ENCODE results near the gene HHAT.
"Not testable (repeated sequence)": the region's sequence is repeated elsewhere in the genome, so short reads cannot be mapped to it uniquely, and the experiment has no call there.

The HHAT gene

DNA sequence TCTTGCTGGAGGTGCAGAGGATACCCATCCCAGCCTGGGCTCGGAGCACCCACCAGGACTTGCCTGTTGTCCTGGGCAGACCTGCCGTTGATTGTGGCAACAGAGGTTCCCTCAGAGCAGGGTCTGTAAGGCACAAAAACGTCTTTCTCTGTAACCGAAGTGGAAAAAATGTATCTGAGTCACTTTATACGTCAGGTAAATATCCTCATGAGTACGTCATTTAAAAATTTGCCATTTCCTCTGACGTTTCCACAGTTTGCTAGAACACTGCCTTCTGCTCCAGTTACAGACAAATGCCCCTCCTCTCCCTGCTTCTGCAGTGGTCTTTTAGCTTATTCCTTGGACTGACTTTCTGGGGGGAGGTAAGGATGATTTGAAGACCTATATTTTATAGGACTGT, 326.8 kb downstream of the HHAT start:
- DNase-seq, result no peak

DNA sequence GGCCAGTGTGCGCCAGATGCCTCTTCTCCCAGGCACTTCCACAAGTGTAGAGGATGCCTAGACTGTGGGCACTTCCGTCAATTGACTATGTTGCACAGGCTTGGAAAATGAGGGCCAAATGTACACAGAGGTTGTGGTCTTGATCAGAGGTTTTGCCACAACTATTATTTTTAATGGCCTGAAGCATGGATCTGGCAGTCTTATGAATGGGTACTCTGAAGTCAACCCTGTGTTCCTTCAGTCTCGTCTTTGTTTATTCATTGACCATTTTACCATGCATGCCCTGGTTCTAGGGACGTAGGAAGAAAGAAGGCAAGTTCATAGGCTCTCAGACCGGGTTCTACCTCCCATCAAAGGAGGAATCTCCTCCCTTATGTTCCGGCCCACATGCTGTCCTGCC, 329.1 kb downstream of the HHAT start:
- DNase-seq, result no peak

GRCh38 chr1:210661520-210661919, 332.8 kb downstream of the HHAT start:
- not testable (repeated sequence) for DNase-seq

GRCh38 chr1:210662291-210663050, 333.8 kb downstream of the HHAT start:
- DNase-seq, result no peak

- no peak for DNase-seq
Measured at GRCh38 chr1:210663730-210664573, 335.2 kb downstream of the HHAT start.

GRCh38 chr1:210669951-210670350, 341.2 kb downstream of the HHAT start:
- no peak for DNase-seq

- DNase-seq, result no peak
Measured at GRCh38 chr1:210674151-210674550, 345.4 kb downstream of the HHAT start.

DNA sequence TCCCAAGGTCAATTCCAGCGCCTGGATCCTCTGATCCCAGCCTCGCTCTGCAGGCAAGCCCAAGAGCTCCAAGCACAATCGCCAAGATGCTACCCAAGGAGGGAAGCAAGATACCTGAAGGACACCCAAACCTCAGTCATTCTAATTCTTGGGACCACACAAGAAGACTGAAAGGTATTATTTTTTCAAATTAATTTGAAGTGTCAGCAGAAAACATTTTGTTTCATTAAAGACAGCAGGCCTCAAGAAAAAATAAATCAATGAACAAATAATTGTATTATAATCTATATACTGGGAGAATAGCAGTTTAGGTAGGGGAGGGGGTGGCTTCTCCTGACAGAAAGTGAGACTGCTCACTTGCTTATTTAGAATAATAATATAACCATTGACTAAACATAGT, 347.8 kb downstream of the HHAT start:
- DNase-seq, result no peak

DNA sequence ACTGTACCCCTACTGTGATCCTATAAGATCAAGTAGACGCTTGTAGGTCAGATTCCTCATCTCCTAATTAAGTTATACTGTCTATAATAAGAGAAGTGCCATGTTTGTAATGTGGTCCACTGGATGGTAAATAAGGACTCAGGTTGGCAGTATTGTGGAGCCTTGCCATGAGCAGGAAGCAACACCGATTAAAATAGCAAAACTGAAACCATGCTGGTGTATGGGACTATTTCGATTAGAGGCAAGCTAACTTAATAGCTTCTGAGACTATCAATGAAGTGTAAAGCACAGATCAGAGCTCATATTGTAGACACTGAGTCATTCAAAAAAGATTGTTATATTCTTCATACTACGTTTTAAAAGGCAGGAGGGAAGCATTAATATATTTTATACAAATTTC, 348.8 kb downstream of the HHAT start:
- DNase-seq, result no peak

DNA sequence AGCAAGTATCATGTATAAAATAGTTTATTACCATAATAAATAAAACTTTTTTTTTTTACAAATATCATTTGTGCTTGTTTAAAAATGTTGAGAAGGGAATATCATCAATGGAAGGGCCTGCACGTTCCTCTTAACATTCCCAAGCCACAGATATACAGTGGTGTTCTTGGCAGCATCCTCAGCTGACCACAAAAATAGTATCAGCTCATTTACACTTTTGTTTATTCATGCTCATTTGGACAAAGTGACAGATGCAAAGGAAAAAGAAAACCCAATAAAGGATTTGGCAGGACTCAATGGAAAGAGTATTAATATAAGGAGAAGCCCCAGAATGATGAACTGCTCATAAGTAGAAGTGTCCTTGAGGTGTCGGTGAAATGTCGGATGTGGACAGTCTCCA, 349.6 kb downstream of the HHAT start:
- no peak for DNase-seq

DNA sequence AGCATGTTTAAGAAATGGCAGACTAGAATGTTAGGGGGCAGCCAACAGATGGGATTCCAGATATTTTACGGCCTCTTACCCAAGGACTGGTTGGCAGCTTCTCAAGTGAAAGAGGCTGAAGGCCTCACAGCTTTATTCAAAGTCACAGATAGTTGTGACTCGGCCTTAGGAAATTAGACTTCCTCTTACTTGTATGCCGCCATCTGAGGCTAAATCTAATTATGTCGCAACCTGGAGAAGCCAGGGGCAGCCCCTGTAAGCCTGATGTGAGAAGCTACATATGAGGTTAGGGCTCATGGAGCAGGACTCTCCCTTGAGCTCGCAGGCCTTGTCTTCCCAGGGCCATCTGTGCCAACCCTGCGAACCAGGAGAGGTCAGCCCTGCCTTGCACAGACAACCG, 352.5 kb downstream of the HHAT start:
- DNase-seq, result no peak

DNA sequence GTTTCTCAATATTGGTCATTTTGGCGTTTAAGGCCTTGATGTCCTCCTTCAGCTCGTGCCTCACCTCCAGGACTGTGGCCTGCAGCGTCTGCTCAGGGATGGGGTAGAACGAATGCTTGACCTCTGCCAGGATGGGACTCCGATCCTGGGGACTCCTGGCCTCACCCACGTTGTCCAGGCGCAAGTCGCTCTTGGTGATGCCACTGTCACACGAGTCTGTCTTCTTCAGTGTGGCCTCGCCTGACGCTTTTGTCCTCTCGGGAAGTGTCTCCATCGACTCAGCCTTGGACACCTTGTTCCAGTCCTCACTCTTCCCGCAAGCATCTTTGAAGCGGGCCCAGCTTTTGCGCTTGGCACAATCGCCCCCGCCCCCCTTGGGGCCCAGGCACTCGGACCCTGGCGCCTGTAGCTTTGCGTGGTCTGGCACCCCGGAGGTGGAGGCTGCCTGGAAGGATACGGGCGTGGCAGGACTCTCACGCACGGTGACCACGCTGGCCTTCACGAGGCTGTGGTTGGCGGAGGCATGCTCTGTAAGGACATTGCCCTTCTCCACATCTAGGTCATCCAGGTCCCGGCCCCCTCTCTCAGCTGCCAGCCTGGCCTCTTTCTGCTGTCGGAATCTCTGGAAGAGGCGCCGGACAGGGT, 354.8 kb downstream of the HHAT start:
- no peak for DNase-seq

- DNase-seq, result no peak
Measured at GRCh38 chr1:210684466-210685294, 356.0 kb downstream of the HHAT start.

GRCh38 chr1:210685295-210685650, 356.6 kb downstream of the HHAT start:
- no peak for DNase-seq

GRCh38 chr1:210686841-210687240, 358.1 kb downstream of the HHAT start:
- no peak for DNase-seq

DNA sequence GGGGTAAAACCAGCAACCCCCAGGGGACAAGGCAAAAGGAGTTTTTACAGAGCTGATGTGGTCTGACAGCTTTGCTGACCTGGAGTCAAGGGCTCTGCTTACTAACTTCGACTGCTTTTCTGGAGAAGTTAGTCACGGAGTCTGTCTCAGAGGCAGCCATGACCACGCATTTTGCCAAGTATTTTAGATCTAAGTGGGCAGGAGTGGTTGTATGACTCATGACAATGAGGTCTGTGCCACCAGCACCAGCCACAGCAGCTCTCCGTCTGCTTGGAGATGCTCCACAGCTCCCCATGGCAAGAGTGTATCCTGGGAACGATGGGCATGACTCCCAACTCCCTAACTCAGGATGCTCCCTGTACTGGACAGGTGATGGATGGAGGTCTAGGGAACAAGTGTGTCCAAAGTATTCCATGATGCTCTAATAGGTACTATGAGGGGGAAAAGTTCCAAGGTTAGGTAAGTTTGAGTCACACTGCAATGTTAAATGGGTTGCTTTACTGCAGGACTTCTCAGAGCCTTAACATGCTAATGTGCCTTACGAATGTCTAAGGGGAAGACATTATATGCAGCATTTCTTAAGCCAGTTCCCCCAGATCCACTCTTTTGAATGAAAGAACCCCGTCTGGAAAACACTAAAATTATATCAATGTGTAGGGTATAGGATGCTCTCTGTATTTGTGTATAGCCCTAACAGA, 359.0 kb downstream of the HHAT start:
- no peak for DNase-seq

GRCh38 chr1:210688512-210689234, 360.0 kb downstream of the HHAT start:
- no peak for DNase-seq

DNA sequence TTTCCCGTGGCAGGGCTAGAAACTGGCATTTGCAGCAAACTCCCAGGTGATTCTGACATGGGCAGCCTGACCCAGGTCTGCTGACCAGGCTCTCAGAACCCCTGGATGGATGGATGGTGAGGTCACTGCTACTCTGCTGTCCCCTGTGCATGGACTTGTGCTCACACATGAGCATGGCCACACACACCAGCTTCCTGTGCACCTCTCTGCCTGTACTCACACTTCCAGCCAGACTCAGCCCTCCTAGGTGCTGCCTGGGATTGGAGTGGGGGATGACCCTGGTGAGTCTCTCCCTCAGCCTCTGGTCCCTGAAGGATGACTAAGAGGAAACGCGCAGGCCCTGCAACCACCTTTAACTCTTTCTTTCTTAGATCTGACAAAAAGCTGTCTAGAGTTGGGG, 361.1 kb downstream of the HHAT start:
- DNase-seq, result no peak

DNA sequence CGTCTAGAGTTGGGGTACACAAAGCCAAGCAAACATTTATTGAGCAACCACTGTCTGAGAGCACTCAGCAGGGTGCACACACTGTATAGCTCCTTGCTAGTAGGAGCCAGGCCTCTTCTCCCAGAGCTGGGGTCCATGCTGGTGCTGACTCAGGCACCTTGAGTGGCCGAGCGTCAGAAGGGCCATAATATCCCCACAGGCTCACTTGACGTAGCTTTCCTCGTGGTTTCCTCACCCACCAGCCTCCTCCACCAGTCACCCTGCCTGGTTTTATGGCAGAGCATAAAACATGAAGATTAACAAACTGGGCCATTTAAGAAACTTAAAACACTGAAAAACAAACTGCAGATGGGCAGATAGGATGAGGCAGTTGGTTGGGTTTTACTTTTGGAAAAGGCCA, 361.5 kb downstream of the HHAT start:
- no peak for DNase-seq

DNA sequence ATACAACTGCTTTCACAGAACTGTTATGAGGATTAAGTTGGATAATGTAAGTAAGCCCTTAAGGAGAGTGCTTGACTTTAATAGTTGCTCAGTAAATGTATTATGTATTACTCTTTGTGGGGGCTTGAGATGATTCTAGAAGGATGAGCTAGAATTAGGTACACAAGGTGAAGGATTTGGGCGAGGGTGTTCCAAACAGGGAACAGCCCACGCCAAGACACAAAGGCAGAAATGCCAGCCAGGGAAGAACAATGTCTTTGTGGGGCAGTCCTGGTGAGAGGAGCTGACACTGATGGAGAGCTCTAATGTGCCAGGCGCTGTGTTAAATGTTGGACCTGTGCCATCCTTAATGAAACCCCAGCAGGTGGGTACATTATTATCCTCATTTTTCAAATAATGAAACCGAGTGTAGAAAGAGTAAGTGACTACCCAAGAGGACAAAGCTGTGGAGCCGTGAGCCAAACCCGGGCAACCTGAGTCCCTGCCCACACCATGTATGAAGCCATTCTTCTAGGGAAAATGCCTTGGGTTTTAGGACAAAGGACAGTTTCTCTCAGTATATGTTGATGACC, 362.4 kb downstream of the HHAT start:
- no peak for DNase-seq

DNA sequence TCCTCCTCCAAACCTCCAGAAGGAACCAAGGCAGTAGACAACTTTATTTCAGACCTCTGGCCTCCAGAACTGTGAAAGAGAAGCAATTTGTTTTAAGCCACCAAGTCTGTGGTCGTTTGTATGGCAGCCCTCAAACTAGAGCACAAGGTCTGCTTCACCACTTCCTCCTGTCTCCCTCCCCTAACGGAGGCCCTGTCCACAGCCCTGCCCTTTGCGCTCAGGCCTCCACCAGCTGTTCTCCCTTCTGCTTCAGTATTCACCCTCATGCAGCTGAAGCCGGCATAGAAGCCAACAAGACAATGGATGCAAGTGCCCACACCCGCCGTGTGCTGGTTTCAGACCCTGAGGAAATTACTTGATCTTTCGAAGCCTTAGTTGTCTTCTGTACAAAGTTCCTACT, 364.1 kb downstream of the HHAT start:
- DNase-seq, result no peak
